ENCODE results near the gene NIPAL1.
"Not testable (repeated sequence)": the region's sequence is repeated elsewhere in the genome, so short reads cannot be mapped to it uniquely, and the experiment has no call there.

Gene NIPAL1

GRCh38 chr4:48005781-48006180 is 10.8 kb upstream of the NIPAL1 start:
- Histone ChIP-seq H3K9ac (no peak overlapping the region), H3K4me1 (no peaks in the 10 kb centered on the region), H3K27me3 (no peaks in the 10 kb centered on the region), H3K4me3 (no peak overlapping the region), H3K9me3 (replicated peaks in 1 of 11) (peaks cover 66 to 71% (median 68%) of the 10 kb centered on the region in 11 experiments), H4K20me1 (peaks cover 0 to 13% (median 0%) of the 10 kb centered on the region in 11 experiments; a peak in 1 of 22 replicates), H3K36me3 (peaks cover 0 to 57% (median 0%) of the 10 kb centered on the region in 11 experiments; a peak in 4 of 22 replicates), H3K27ac (no peak overlapping the region), H3K4me2 (no peak overlapping the region)
- TF ChIP-seq Cebpa-rat (IDR thresholded peaks at IDR 0.05), result no peak

DNA sequence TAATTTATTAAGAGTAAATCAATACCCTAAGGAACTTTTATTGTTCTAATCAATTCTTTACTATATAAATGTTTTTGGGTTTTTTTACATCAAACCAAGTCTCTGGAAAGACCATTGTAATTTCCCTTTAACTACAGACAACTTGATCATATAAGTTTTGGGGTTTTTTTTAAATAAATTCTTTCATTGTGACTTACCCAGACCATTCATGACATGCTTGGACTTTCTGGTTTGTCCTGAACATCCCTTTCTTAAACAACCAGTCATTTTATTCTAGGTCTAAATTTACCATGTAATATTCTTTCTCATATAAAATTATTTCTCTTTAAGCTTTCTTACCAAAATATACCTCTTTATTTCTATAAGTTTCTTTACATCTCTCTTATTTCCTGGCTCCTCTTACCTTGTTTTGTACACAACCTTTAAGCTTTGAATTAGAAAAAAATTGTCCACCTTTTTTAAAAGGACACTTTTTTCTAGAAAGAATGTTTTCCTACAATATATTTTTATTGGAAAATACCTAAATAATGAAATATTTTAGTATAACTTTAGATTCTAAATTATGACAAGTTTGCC is 8.5 kb upstream of the NIPAL1 start:
- no peak for TF ChIP-seq Cebpa-rat (IDR thresholded peaks at IDR 0.05)
- peaks cover 67 to 83% (median 76%) of the 10 kb centered on the region in 11 experiments for H3K9me3 ChIP-seq (replicated peaks in 1 of 11)
- no peak overlapping the region for H3K27ac ChIP-seq
- H3K9ac ChIP-seq, result no peak overlapping the region
- H3K4me2 ChIP-seq, result no peak overlapping the region
- no peak overlapping the region for H3K4me3 ChIP-seq
- peaks cover 0 to 18% (median 4%) of the 10 kb centered on the region in 10 experiments; a peak in 9 of 20 replicates for H3K4me1 ChIP-seq
- peaks cover 0 to 59% (median 0%) of the 10 kb centered on the region in 11 experiments; a peak in 4 of 22 replicates for H3K36me3 ChIP-seq
- H3K27me3 ChIP-seq, result no peaks in the 10 kb centered on the region
- H4K20me1 ChIP-seq, result peaks cover 0 to under 1% (median 0%) of the 10 kb centered on the region in 11 experiments; a peak in 1 of 22 replicates

DNA sequence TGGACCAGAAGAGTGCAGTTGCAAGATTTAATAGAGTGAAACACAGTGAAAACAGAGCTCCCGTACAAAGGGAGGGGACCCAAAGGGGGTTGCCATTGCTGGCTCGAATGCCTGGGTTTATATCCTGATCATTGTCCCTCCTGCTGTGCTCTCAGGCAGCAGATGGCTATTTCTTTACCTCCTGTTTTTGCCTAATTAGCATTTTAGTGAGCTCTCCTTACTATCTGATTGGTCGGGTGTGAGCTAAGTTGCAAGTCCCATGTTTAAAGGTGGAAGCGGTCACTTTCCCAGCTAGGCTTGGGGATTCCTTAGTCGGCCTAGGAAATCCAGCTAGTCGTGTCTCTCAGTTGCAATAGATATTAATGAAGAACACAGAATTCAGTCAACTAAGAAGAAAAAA is 5.7 kb upstream of the NIPAL1 start:
- not testable (repeated sequence) for H3K27me3 ChIP-seq

GRCh38 chr4:48011722-48012121 is 4.8 kb upstream of the NIPAL1 start:
- peaks cover 0 to under 1% (median under 1%) of the 10 kb centered on the region in 11 experiments; a peak in 5 of 22 replicates for H3K27me3 ChIP-seq
- no peaks in the 10 kb centered on the region for H4K20me1 ChIP-seq
- peak overlapping the region in 2 of 11 experiments; percentile 79 to 80; a peak in 4 of 22 replicates for H3K4me2 ChIP-seq
- H3K27ac ChIP-seq, result peak overlapping the region in 3 of 11 experiments; percentile 63 to 84 (median 66); a peak in 2 of 22 replicates
- peaks cover 4 to 31% (median 6%) of the 10 kb centered on the region in 10 experiments; a peak in 11 of 20 replicates for H3K4me1 ChIP-seq
- no peak for TF ChIP-seq Cebpa-rat (IDR thresholded peaks at IDR 0.05)
- peaks cover 0 to 33% (median 0%) of the 10 kb centered on the region in 11 experiments; a peak in 3 of 22 replicates for H3K36me3 ChIP-seq
- H3K9me3 ChIP-seq (replicated peaks in 1 of 11), result peaks cover 40 to 54% (median 46%) of the 10 kb centered on the region in 11 experiments
- H3K4me3 ChIP-seq, result peak overlapping the region in 2 of 10 experiments; percentile 38 to 45; a peak in 5 of 20 replicates
- H3K9ac ChIP-seq, result peak overlapping the region in 1 of 11 experiments; percentile 51; a peak in 1 of 22 replicates

More for the DNA sequence above, 5.7 kb upstream of the NIPAL1 start:
- H3K9ac ChIP-seq, H3K4me2 ChIP-seq, H4K20me1 ChIP-seq, H3K27ac ChIP-seq, H3K4me3 ChIP-seq: not testable (repeated sequence)
- Histone ChIP-seq H3K36me3 (peaks cover 0 to 39% (median 0%) of the 10 kb centered on the region in 11 experiments; a peak in 3 of 22 replicates), H3K4me1 (peaks cover 2 to 28% (median 5%) of the 10 kb centered on the region in 10 experiments; a peak in 11 of 20 replicates), H3K9me3 (replicated peaks in 1 of 11) (peaks cover 49 to 62% (median 54%) of the 10 kb centered on the region in 11 experiments)

- TF ChIP-seq Cebpa-rat (IDR thresholded peaks at IDR 0.05), result no peak
- H3K27ac ChIP-seq, result peak overlapping the region in 3 of 11 experiments; percentile 63 to 84 (median 66); a peak in 5 of 22 replicates
These were observed 3.7 kb upstream of the NIPAL1 start for GRCh38 chr4:48012824-48013223.

GRCh38 chr4:48015216-48015615 is 1.4 kb upstream of the NIPAL1 start:
- H3K36me3 ChIP-seq, result peaks cover 0 to 8% (median 0%) of the 10 kb centered on the region in 11 experiments; a peak in 2 of 22 replicates
- H3K9me3 ChIP-seq (replicated peaks in 1 of 11), result peaks cover 6 to 19% (median 14%) of the 10 kb centered on the region in 11 experiments; a peak in 20 of 22 replicates
- H3K4me3 ChIP-seq, result no peak overlapping the region
- no peak overlapping the region for H3K27ac ChIP-seq
- H3K9ac ChIP-seq, result no peak overlapping the region
- H4K20me1 ChIP-seq, result peaks cover 0 to 4% (median 0%) of the 10 kb centered on the region in 11 experiments; a peak in 1 of 22 replicates
- peaks cover 7 to 24% (median 18%) of the 10 kb centered on the region in 11 experiments; a peak in 21 of 22 replicates for H3K27me3 ChIP-seq
- no peak for TF ChIP-seq Cebpa-rat (IDR thresholded peaks at IDR 0.05)
- H3K4me2 ChIP-seq, result 0 out of 22 replicates have a peak overlapping the region, but pooled peaks of 1 of the 11 experiments have one; percentile 98
- peaks cover 8 to 31% (median 14%) of the 10 kb centered on the region in 10 experiments; a peak in 15 of 20 replicates for H3K4me1 ChIP-seq

More at GRCh38 chr4:48012824-48013223, 3.7 kb upstream of the NIPAL1 start:
- Histone ChIP-seq H3K4me3 (peak overlapping the region in 3 of 10 experiments; percentile 38 to 45 (median 41); a peak in 5 of 20 replicates), H3K9ac (peak overlapping the region in 3 of 11 experiments; percentile 37 to 63 (median 51); a peak in 4 of 22 replicates), H3K36me3 (peaks cover 0 to 24% (median 0%) of the 10 kb centered on the region in 11 experiments; a peak in 3 of 22 replicates), H3K4me2 (peak overlapping the region in 8 of 11 experiments; percentile 10 to 80 (median 39); a peak in 12 of 22 replicates), H4K20me1 (no peaks in the 10 kb centered on the region), H3K4me1 (peaks cover 8 to 31% (median 14%) of the 10 kb centered on the region in 10 experiments; a peak in 15 of 20 replicates), H3K9me3 (replicated peaks in 1 of 11) (peaks cover 29 to 43% (median 35%) of the 10 kb centered on the region in 11 experiments), H3K27me3 (peaks cover 7 to 12% (median 11%) of the 10 kb centered on the region in 11 experiments; a peak in 21 of 22 replicates)

- Histone ChIP-seq H3K27me3 (peaks cover 7 to 24% (median 18%) of the 10 kb centered on the region in 11 experiments; a peak in 21 of 22 replicates), H3K4me1 (peaks cover 8 to 31% (median 14%) of the 10 kb centered on the region in 10 experiments; a peak in 15 of 20 replicates), H4K20me1 (peaks cover 0 to 4% (median 0%) of the 10 kb centered on the region in 11 experiments; a peak in 1 of 22 replicates), H3K9ac (peak overlapping the region in 2 of 11 experiments; percentile 62 to 75; a peak in 3 of 22 replicates), H3K27ac (no peak overlapping the region), H3K4me3 (peak overlapping the region in 8 of 10 experiments; percentile 73 to 89 (median 77); a peak in 13 of 20 replicates), H3K9me3 (replicated peaks in 1 of 11) (peaks cover 1 to 14% (median 9%) of the 10 kb centered on the region in 11 experiments; a peak in 14 of 22 replicates), H3K36me3 (peaks cover 0 to 3% (median 0%) of the 10 kb centered on the region in 11 experiments; a peak in 2 of 22 replicates), H3K4me2 (peak overlapping the region; percentile 95 to 100 (median 98); a peak in 20 of 22 replicates)
- no peak for TF ChIP-seq Cebpa-rat (IDR thresholded peaks at IDR 0.05)
These were observed 894 bp upstream of the NIPAL1 start for GRCh38 chr4:48015678-48016077.

- Histone ChIP-seq H4K20me1 (peaks cover 0 to 4% (median 0%) of the 10 kb centered on the region in 11 experiments; a peak in 1 of 22 replicates), H3K27ac (peak overlapping the region in 1 of 11 experiments; percentile 38; a peak in 1 of 22 replicates), H3K4me2 (peak overlapping the region; percentile 95 to 100 (median 98)), H3K9ac (peak overlapping the region; percentile 38 to 75 (median 67); a peak in 20 of 22 replicates), H3K4me1 (peaks cover 8 to 27% (median 14%) of the 10 kb centered on the region in 10 experiments; a peak in 15 of 20 replicates), H3K27me3 (peaks cover 7 to 24% (median 18%) of the 10 kb centered on the region in 11 experiments; a peak in 21 of 22 replicates), H3K36me3 (no peaks in the 10 kb centered on the region), H3K9me3 (replicated peaks in 1 of 11) (peaks cover 0 to 2% (median 0%) of the 10 kb centered on the region in 11 experiments; a peak in 2 of 22 replicates), H3K4me3 (peak overlapping the region; percentile 70 to 89 (median 76))
- no peak for TF ChIP-seq Cebpa-rat (IDR thresholded peaks at IDR 0.05)
These were observed 568 bp downstream of the NIPAL1 start for GRCh38 chr4:48017108-48017571.
